IMR-90 (cell line): ENCODE data around the gene NCAM1. TPM values are rescaled to one million over a fixed set of nuclear protein-coding genes. Genes with fewer than 3 reads are reported as not detected.

Experiments used
- ATAC-seq: fragments of 200-7000 bp; cut with Tn5 transposase; 2 replicates; pipeline ENCODE4 v1.9.1; 2020; ENCODE audit warnings: low read depth, mild to moderate bottlenecking, moderate library complexity
- BruUV-seq: library from RNA; stranded (reverse); fragments of 400-500 nt; replicated peaks from 2 replicates; lab custom pipeline; 2021; lab: Mats Ljungman, UMichigan
- CTCF ChIA-PET: fragments of 300-600 bp; formaldehyde crosslinking; extraction: SDS; loops from one replicate; lab custom pipeline; 2021; ENCODE audit warnings: antibody characterized with exemption; lab: Yijun Ruan, JAX
- POLR2A ChIA-PET: fragments of 300-600 bp; sonication (Branson Sonifier 250); formaldehyde crosslinking; loops from one replicate; lab custom pipeline; 2022; ENCODE audit warnings: antibody characterized with exemption; ENCODE audit not compliant: unreplicated experiment; lab: Charles Lee
- DNase-seq: peaks from one replicate; pipeline ENCODE4 v3.0.0; 2013
- H2AFZ ChIP-seq: replicated peaks from 2 replicates; pipeline ENCODE3; 2013; ENCODE audit warnings: low read length, mild to moderate bottlenecking; ENCODE audit not compliant: poor library complexity
- H2AK5ac ChIP-seq: 2 replicates; pipeline ENCODE4 v1.6.1; 2013; ENCODE audit warnings: low read depth, low read length, inconsistent platforms
- H2AK9ac ChIP-seq: replicated peaks from 2 replicates; pipeline ENCODE3; 2013; ENCODE audit warnings: mild to moderate bottlenecking, low read depth, low read length, moderate library complexity; ENCODE audit not compliant: poor library complexity
- H2BK120ac ChIP-seq: 2 replicates; pipeline ENCODE4 v1.6.1; 2013; ENCODE audit warnings: low read depth, low read length, inconsistent platforms
- H2BK15ac ChIP-seq: 3 replicates; pipeline ENCODE4 v1.6.1; 2013; ENCODE audit warnings: low read depth, low read length, inconsistent platforms
- H2BK20ac ChIP-seq: 2 replicates; pipeline ENCODE4 v1.6.1; 2013; ENCODE audit warnings: low read depth, mild to moderate bottlenecking, inconsistent platforms, low read length, moderate library complexity
- H2BK5ac ChIP-seq: 2 replicates; pipeline ENCODE4 v1.6.1; 2013; ENCODE audit warnings: mild to moderate bottlenecking, low read depth, low read length, inconsistent platforms; ENCODE audit not compliant: poor library complexity, severe bottlenecking
- H3K14ac ChIP-seq: replicated peaks from 2 replicates; pipeline ENCODE4 v1.6.1; 2013; ENCODE audit warnings: low read depth, low read length, inconsistent platforms
- H3K18ac ChIP-seq: 2 replicates; pipeline ENCODE4 v1.6.1; 2013; ENCODE audit warnings: low read depth, low read length, control low read depth
- H3K23ac ChIP-seq: 2 replicates; pipeline ENCODE4 v1.6.1; 2013; ENCODE audit warnings: low read depth, low read length, inconsistent platforms
- H3K27ac ChIP-seq: 2 replicates; pipeline ENCODE4 v1.5.1; 2013; ENCODE audit warnings: mild to moderate bottlenecking, control low read depth, low read length; ENCODE audit not compliant: insufficient read depth
- H3K27me3 ChIP-seq: 2 replicates; pipeline ENCODE4 v1.6.1; 2013; ENCODE audit warnings: low read length; ENCODE audit not compliant: control insufficient read depth, insufficient read depth
- H3K36me3 ChIP-seq: 2 replicates; pipeline ENCODE4 v1.6.1; 2013; ENCODE audit warnings: low read length, mixed read lengths; ENCODE audit not compliant: control insufficient read depth, insufficient read depth
- H3K4ac ChIP-seq: 2 replicates; pipeline ENCODE4 v1.6.1; 2013; ENCODE audit warnings: low read depth, low read length, inconsistent platforms
- H3K4me1 ChIP-seq: 2 replicates; pipeline ENCODE4 v1.6.1; 2013; ENCODE audit warnings: low read length, mixed read lengths; ENCODE audit not compliant: control insufficient read depth, insufficient read depth
- H3K4me2 ChIP-seq: 2 replicates; pipeline ENCODE4 v1.6.1; 2013; ENCODE audit warnings: low read depth, mild to moderate bottlenecking, control low read depth, low read length, moderate library complexity
- H3K4me3 ChIP-seq: 2 replicates; pipeline ENCODE4 v1.5.1; 2013; ENCODE audit warnings: low read depth, mild to moderate bottlenecking, control low read depth, low read length, moderate library complexity; ENCODE audit not compliant: insufficient read depth
- H3K56ac ChIP-seq: 2 replicates; pipeline ENCODE4 v1.6.1; 2013; ENCODE audit warnings: low read length, inconsistent platforms; ENCODE audit not compliant: insufficient read depth; ENCODE audit errors: extremely low read depth
- H3K79me1 ChIP-seq, 2 experiments: 2 replicates each; pipeline ENCODE4 v1.6.1; 2013; ENCODE audit warnings: low read length in 2 of 2, inconsistent platforms in 1 of 2, low read depth in 1 of 2
- H3K9ac ChIP-seq: 2 replicates; pipeline ENCODE4 v1.6.1; 2013; ENCODE audit warnings: low read depth, low read length, control low read depth
- H3K9me1 ChIP-seq: 2 replicates; pipeline ENCODE4 v1.6.1; 2013; ENCODE audit warnings: low read length, inconsistent platforms; ENCODE audit not compliant: insufficient read depth
- H3K9me3 ChIP-seq: 2 replicates; pipeline ENCODE4 v1.6.1; 2013; ENCODE audit warnings: low read length; ENCODE audit not compliant: control insufficient read depth, insufficient read depth
- H4K20me1 ChIP-seq: 2 replicates; pipeline ENCODE4 v1.6.1; 2013; ENCODE audit warnings: low read length, inconsistent platforms; ENCODE audit not compliant: insufficient read depth
- H4K5ac ChIP-seq: 2 replicates; pipeline ENCODE4 v1.6.1; 2013; ENCODE audit warnings: mild to moderate bottlenecking, low read depth, low read length, control low read depth
- H4K8ac ChIP-seq, 2 experiments: 2 replicates each; pipeline ENCODE4 v1.6.1; 2013; ENCODE audit warnings: low read depth in 2 of 2, low read length in 2 of 2, control low read depth in 1 of 2, inconsistent platforms in 1 of 2
- H4K91ac ChIP-seq: 2 replicates; pipeline ENCODE4 v1.6.1; 2013; ENCODE audit warnings: low read depth, low read length, inconsistent platforms; ENCODE audit not compliant: insufficient read depth
- BHLHE40 ChIP-seq: fragments of 150-350 bp; IDR thresholded peaks from 2 replicates; pipeline ENCODE4 v1.6.1; 2016; ENCODE audit warnings: mild to moderate bottlenecking, low read depth, low read length
- CEBPB ChIP-seq: IDR thresholded peaks from 2 replicates; pipeline ENCODE4 v1.6.1; 2012; ENCODE audit warnings: low read depth, low read length, improper control_type of control experiment
- CHD1 ChIP-seq: IDR thresholded peaks from 2 replicates; pipeline ENCODE4 v1.6.1; 2012; ENCODE audit warnings: low read depth, low read length, improper control_type of control experiment
- CTCF ChIP-seq: conservative IDR thresholded peaks from 2 replicates; pipeline ENCODE4 v1.5.1; 2012; ENCODE audit warnings: mild to moderate bottlenecking, low read depth, low read length, improper control_type of control experiment
- ELK1 ChIP-seq: fragments of 150-350 bp; IDR thresholded peaks from 2 replicates; pipeline ENCODE4 v1.6.1; 2016; ENCODE audit warnings: low read depth, mild to moderate bottlenecking, low read length, moderate library complexity, borderline replicate concordance
- FOS ChIP-seq: fragments of 150-350 bp; IDR thresholded peaks from 2 replicates; pipeline ENCODE4 v1.6.1; 2016; ENCODE audit warnings: low read depth, low read length
- MAFK ChIP-seq: IDR thresholded peaks from 2 replicates; pipeline ENCODE4 v1.6.1; 2012; ENCODE audit warnings: low read depth, low read length, improper control_type of control experiment
- MAZ ChIP-seq: IDR thresholded peaks from 2 replicates; pipeline ENCODE4 v1.6.1; 2012; ENCODE audit warnings: low read depth, mild to moderate bottlenecking, low read length, improper control_type of control experiment, moderate library complexity, borderline replicate concordance
- MXI1 ChIP-seq: IDR thresholded peaks from 2 replicates; pipeline ENCODE4 v1.6.1; 2012; ENCODE audit warnings: low read depth, mild to moderate bottlenecking, low read length, moderate library complexity, borderline replicate concordance
- NFE2L2 ChIP-seq: fragments of 150-350 bp; IDR thresholded peaks from 2 replicates; pipeline ENCODE4 v1.6.1; 2016; ENCODE audit warnings: low read depth, mild to moderate bottlenecking, low read length
- POLR2A ChIP-seq: IDR thresholded peaks from 2 replicates; pipeline ENCODE4 v1.6.1; 2012; ENCODE audit warnings: mild to moderate bottlenecking, low read depth, low read length
- RAD21 ChIP-seq: IDR thresholded peaks from 2 replicates; pipeline ENCODE4 v1.6.1; 2012; ENCODE audit warnings: low read length, improper control_type of control experiment
- RCOR1 ChIP-seq: IDR thresholded peaks from 2 replicates; pipeline ENCODE4 v1.6.1; 2012; ENCODE audit warnings: mild to moderate bottlenecking, low read length, improper control_type of control experiment; ENCODE audit not compliant: insufficient replicate concordance
- RFX5 ChIP-seq: IDR thresholded peaks from 2 replicates; pipeline ENCODE4 v1.8.0; 2012; ENCODE audit warnings: low read depth, mild to moderate bottlenecking, low read length, moderate library complexity
- SMC3 ChIP-seq: fragments of 150-350 bp; IDR thresholded peaks from 2 replicates; pipeline ENCODE4 v1.6.1; 2016; ENCODE audit warnings: low read depth, mild to moderate bottlenecking, antibody characterized with exemption, low read length, moderate library complexity
- USF2 ChIP-seq: fragments of 150-350 bp; IDR thresholded peaks from 2 replicates; pipeline ENCODE4 v1.6.1; 2017; ENCODE audit warnings: mild to moderate bottlenecking, antibody characterized with exemption, low read length, low read depth
- WGBS, 2 experiments: methylation state at CpG; one replicate each; pipeline versions ENCODE4 v1.1.5 to v1.1.7; 2013; ENCODE audit warnings: missing lambda C conversion rate in 2 of 2; ENCODE audit not compliant: insufficient read length in 1 of 2; ENCODE audit errors: extremely low coverage in 2 of 2; 5-methylcytosine and 5-hydroxymethylcytosine counted together
- dilution Hi-C: fragments of 300-500 bp; cut with HindIII; formaldehyde crosslinking; loops from one replicate; pipeline ENCODE4 v1.14.3; 2018; ENCODE audit warnings: low sequenced_read_pairs; ENCODE audit not compliant: unreplicated experiment
- in situ Hi-C: fragments of 300-500 bp; cut with MboI; formaldehyde crosslinking; loops from 3 replicates; pipeline ENCODE4 v1.14.3; 2019; ENCODE audit warnings: low sequenced_read_pairs, inconsistent platforms, mixed read lengths
- intact Hi-C: fragments of 100-400 bp; cut with micrococcal nuclease; formaldehyde crosslinking; loops from 2 replicates; pipeline ENCODE4 v1.10.0; 2022
- polyA plus RNA-seq, 3 experiments: library from polyadenylated mRNA; depleted of rRNA; stranded (reverse); fragments of >200 nt; gene quantifications; 2 replicates each; pipeline ENCODE4 v1.2.3, GENCODE V29; 2012; ENCODE audit warnings: low replicate concordance in 1 of 3
- total RNA-seq: library from RNA; depleted of rRNA; stranded (reverse); fragments of >200 nt; gene quantifications from 2 replicates; pipeline ENCODE4 v1.2.3, GENCODE V29; 2012

NCAM1 gene
- total and polyA plus RNA-seq, 2 of the 4 experiments (the other 2 are of a cell fraction) = 0.09 to 0.18 TPM

GRCh38 chr11:113279591-113279990, 318.4 kb downstream of the NCAM1 start:
- Histone ChIP-seq H4K91ac (no peak overlapping the region), H2BK15ac (no peak overlapping the region), H3K27me3 (peaks cover 5% of the 10 kb centered on the region; the same call in 1 of the 2 replicates), H3K18ac (no peak overlapping the region), H4K5ac (no peak overlapping the region), H3K79me1 (no peaks in the 10 kb centered on the region), H3K9me3 (no peaks in the 10 kb centered on the region), H3K4me1 (no peaks in the 10 kb centered on the region), H3K27ac (no peak overlapping the region), H3K4me3 (no peak overlapping the region), H3K4me2 (no peak overlapping the region), H4K20me1 (no peaks in the 10 kb centered on the region), H2AK5ac (no peak overlapping the region), H3K56ac (no peak overlapping the region), H3K14ac (no peak overlapping the region), H2BK20ac (no peak overlapping the region), H3K23ac (no peak overlapping the region), H2BK120ac (no peak overlapping the region), H3K36me3 (no peaks in the 10 kb centered on the region), H3K9ac (no peak overlapping the region), H3K4ac (no peak overlapping the region), H4K8ac (no peak overlapping the region), H2BK5ac (no peak overlapping the region), H3K9me1 (no peaks in the 10 kb centered on the region; the same call in 1 of the 2 replicates), H2AFZ (no peak overlapping the region), H2AK9ac (no peak overlapping the region)
- POLR2A ChIA-PET = no interaction called here
- no peak for TF ChIP-seq CTCF
- no peak for TF ChIP-seq BHLHE40
- TF ChIP-seq POLR2A = no peak
- TF ChIP-seq RCOR1 = no peak
- no peak for TF ChIP-seq ELK1
- TF ChIP-seq SMC3 = no peak
- TF ChIP-seq MXI1 = no peak
- no peak for TF ChIP-seq MAZ
- no peak for TF ChIP-seq RAD21
- no peak for TF ChIP-seq FOS
- no peak for TF ChIP-seq MAFK
- no peak for TF ChIP-seq CHD1
- TF ChIP-seq RFX5 = no peak
- no peak for TF ChIP-seq NFE2L2
- TF ChIP-seq CEBPB = no peak
- TF ChIP-seq USF2 = no peak
- CTCF ChIA-PET = no interaction called here
- WGBS, 2 experiments = no CpG with 5 or more reads among the region's 3 CpGs
- BruUV-seq = no TSS peak
- intact Hi-C loops = no loop called here
- dilution Hi-C loops = no loop called here
- no peak for ATAC-seq
- DNase-seq = no peak
- in situ Hi-C loops = loop anchor here (25.0 kb wide), 1 partner anchor 1167 kb away; no protein-coding TSS in a partner anchor
